COLO829 (cell line): ENCODE results near the gene IFT22.
A peak's percentile ranks its signal among the peaks of the same experiment; 100 is the strongest.

ENCODE experiments used
- DNase-seq: peaks from one replicate; pipeline ENCODE4 v3.0.0; 2012; ENCODE audit warnings: low spot score

Gene IFT22

GRCh38 chr7:101278461-101279292 lies 42.9 kb downstream of the IFT22 start:
- DNase-seq, result no peak

GRCh38 chr7:101277155-101277554 lies 44.5 kb downstream of the IFT22 start:
- DNase-seq, result no peak

- DNase-seq, result peak; percentile 42
Measured at GRCh38 chr7:101273206-101273605, 48.4 kb downstream of the IFT22 start.

GRCh38 chr7:101271021-101271420 lies 50.6 kb downstream of the IFT22 start:
- DNase-seq, result peak; percentile 86

GRCh38 chr7:101269664-101270063 lies 51.9 kb downstream of the IFT22 start:
- no peak for DNase-seq

- DNase-seq, result no peak
Measured at GRCh38 chr7:101265622-101266516, 55.7 kb downstream of the IFT22 start.

GRCh38 chr7:101264102-101264706 lies 57.4 kb downstream of the IFT22 start:
- DNase-seq, result peak; percentile 39
